GM18502 (cell line): Measurements from ENCODE around the gene LRRC49.
"Not testable (repeated sequence)": the region's sequence is repeated elsewhere in the genome, so short reads cannot be mapped to it uniquely, and the experiment has no call there.

Experiments
- ATAC-seq: cut with Tn5 transposase; IDR thresholded peaks from one replicate; pipeline ENCODE4 v1.9.1; 2021; ENCODE audit warnings: mild to moderate bottlenecking; ENCODE audit not compliant: unreplicated experiment, poor library complexity

The LRRC49 gene

GRCh38 chr15:70967646-70968045, 75.0 kb downstream of the LRRC49 start:
- no peak for ATAC-seq

GRCh38 chr15:70974004-70974832, 81.6 kb downstream of the LRRC49 start:
- no peak for ATAC-seq

- ATAC-seq, result no peak
These were observed 84.2 kb downstream of the LRRC49 start for GRCh38 chr15:70976851-70977250.

GRCh38 chr15:70995383-70995970, 102.9 kb downstream of the LRRC49 start:
- no peak for ATAC-seq

GRCh38 chr15:70998319-70998718, 105.7 kb downstream of the LRRC49 start:
- no peak for ATAC-seq

GRCh38 chr15:71002316-71002715, 109.7 kb downstream of the LRRC49 start:
- ATAC-seq, result no peak

DNA sequence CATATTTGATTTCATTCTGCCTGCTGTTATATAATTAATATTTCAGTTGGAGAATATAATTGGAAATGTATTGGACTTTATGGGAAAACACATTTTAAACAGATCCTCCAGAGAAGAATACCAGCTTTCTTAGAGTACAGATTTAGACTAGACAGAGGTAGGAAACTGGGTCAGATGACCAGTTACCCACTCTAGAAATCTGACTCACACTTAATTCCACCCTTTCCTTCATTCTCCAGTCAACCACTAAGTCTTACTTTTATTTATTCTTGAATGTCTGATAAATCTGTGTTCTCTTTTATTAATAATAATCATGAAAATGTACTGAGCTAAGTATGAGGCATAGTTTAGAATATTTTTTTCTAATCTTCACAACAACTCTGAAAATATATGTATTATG, 110.7 kb downstream of the LRRC49 start:
- ATAC-seq, result no peak

GRCh38 chr15:71004506-71004905, 111.9 kb downstream of the LRRC49 start:
- ATAC-seq, result not testable (repeated sequence)

DNA sequence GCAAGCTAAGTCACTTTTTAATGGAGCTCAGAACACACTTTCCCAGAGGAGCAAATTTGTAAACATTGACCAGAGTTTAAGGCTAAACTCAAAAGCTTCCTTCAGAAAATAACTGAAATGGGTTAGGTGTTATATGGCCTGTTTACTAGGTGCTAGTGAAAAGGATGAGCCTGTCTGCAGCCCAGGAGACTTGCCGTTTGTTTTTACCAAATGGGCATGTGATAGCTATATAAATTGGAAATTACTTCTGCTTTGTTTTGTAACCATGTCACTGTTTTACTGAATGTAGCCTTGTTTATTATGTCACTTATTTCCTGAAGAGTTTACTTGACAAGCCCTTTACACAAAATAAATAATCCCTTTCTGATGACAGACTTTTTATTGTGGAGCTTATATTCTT, 113.3 kb downstream of the LRRC49 start:
- ATAC-seq, result no peak

DNA sequence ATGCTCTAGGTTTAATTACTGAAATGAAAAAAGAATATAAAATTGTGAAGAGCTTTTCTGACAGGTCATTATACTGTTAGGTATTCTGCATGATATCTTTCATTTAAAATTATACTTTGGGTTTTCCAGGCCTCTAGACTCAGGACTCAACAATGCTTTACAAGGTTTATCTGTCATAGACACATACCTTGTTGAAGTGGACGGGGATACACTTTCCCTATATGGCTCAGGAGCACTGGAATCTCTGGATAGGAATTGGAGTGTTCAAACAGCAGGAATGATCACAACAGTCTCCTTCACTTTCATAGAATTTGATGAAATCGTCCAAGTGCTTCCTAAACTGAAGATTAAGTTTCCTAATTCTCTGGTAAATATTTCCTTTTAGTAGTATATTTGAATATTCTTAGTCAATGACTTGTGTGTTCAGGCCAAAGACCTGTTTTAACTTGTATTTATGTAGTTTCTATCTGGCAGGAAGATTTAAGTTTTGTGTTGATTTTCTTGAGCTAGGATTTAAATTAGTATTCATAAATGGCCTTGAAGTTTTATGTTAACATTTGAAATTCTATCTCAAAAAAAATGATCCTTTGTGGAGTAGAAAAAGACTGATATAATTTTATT, 115.7 kb downstream of the LRRC49 start:
- ATAC-seq, result no peak

DNA sequence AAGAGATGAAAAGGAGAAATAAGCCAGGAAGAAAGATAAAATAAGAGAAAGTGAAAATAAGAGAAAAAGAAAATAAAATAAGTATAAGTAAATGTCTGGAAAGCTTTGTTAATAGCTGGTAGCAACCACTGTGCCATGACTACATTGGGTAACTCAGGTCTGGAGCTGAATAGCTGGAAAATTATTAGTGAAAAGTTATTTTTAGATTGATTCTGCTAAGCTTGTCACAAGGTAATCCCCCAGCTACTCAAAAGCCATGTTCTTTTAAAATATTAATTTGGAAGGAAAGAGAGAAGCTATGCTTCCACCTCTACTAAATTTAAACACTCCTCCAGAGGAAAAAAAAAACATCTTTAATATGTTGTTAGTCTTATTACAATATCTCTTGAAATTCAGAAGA, 117.8 kb downstream of the LRRC49 start:
- no peak for ATAC-seq

DNA sequence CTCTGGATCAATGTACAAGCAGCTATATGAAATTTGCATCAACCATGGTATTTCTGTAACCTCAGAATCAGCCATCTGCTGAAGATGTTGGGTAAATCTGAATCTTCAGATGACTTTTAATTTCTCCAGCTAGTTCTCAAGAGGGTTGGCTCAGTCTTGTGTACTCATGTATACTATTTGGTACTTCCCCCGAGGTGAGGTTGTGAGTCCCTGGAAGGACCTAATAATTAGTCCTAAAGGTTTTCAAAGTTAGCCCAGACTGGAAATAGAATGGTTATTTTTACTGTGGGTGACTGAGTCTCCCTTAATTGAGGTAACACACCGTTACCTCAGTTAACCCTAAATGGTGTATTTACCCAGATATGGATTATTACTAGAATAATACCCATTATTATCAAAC, 118.4 kb downstream of the LRRC49 start:
- ATAC-seq, result no peak

DNA sequence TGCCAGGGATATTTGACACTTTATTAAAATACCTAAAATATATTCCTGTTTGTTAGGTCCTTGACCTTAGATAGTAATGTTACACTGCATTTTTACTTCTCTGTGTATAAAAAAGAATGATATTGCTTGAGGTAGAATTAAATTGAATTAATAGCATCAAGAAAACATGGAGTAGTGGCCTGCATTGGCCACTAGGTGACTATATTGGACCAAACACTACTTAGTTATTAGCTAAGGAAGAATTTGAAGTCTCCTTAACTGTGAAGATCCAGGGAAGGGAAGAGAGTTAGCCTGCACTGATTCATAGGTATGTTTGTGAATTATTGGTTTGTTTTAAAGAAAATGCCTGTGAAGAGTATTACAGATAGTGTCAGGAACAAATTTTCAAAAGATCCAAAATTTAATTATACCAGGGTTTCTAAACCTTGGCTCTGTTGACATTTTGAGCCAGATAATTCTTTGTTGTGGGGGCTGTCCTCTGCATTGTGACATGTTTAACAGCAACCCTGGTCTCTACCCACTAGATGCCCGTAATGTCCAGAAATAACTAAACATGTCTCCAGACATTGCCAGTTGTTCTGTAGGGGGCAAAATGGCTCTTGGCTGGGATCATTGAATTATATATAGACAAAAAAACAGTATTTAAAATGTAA, 119.0 kb downstream of the LRRC49 start:
- ATAC-seq, result no peak

GRCh38 chr15:71013446-71013845, 120.8 kb downstream of the LRRC49 start:
- no peak for ATAC-seq

DNA sequence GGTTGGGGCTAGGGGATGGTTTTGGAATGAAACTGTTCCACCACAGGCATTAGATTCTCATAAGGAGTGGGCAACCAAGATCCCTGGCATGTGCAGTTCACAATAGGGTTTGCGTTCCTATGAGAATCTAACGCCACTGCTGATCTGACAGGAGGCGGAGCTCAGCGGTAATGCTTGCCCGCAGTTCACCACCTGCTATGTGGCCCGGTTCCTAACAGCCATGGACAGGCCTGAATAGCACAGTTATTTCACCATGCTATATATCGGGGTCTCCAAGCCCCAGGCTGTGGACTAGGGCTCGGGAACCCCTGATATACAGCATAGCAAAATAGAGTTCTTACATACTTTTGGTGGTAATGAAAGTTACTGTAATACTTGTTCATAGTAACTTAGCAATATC, 122.7 kb downstream of the LRRC49 start:
- no peak for ATAC-seq

GRCh38 chr15:71031232-71031631, 138.6 kb downstream of the LRRC49 start:
- not testable (repeated sequence) for ATAC-seq

DNA sequence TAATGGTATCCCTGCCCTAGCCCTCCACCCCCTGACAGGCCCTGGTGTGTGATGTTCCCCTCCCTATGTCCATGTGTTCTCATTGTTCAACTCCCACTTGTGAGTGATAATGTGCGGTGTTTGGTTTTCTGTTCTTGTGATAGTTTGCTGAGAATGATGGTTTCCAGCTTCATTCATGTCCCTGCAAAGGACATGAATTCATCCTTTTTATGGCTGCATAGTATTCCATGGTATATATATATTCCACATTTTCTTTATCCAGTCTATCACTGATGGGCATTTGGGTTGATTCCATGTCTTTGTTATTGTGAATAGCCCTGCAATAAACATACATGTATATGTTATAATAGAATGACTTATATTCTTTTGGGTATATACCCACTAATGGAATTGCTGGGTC, 142.9 kb downstream of the LRRC49 start:
- not testable (repeated sequence) for ATAC-seq

DNA sequence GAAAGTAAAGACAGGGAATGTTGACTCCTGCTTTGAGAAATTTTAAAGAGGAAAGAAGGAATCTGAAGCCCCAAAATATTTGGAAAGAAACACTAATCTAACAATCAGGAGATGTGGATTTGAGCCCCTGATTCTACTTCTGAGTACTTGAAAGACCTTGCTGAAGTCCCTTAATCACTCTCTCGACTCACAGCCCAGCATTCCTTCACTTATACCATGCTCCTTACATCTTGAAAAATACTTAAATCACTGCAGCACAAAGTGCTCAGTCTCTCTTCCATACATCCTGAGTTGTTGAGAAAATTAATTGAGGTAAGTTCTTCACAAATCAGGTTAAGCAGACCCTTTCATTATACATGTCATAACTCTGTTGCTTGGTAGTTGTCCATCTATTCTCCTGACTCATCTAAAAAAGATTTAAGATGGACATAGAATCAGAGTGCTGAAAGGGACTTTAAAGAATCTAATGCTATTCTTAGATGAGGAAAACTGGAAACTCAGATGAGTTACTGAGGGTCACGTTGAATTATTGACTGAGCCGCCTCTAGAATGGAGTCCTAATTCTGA, 149.8 kb downstream of the LRRC49 start:
- no peak for ATAC-seq

- ATAC-seq, result no peak
These were observed 150.7 kb downstream of the LRRC49 start for GRCh38 chr15:71043373-71043772.

GRCh38 chr15:71044006-71044405, 151.4 kb downstream of the LRRC49 start:
- no peak for ATAC-seq

DNA sequence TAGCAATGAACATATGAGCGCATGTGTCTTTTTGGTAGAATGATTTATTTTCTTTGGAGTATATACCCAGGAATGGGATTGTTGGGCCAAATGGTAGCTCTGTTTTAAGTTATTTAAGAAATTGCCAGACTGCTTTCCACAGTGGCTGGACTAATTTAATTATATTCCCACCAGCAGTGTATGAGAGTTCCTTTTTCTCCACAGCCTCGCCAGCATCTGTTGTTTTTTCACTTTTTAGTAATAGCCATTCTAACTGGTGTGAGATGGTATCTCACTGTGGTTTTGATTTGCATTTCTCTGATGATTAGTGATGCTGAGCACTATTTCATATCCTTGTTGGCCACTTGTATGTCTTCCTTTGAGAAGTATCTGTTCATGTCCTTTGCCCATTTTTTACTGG, 153.5 kb downstream of the LRRC49 start:
- ATAC-seq, result not testable (repeated sequence)
